Tibial artery (tissue), 4 donors: Measurements from ENCODE around the gene BRME1.
"Not testable (repeated sequence)": the region's sequence is repeated elsewhere in the genome, so short reads cannot be mapped to it uniquely, and the experiment has no call there.

Experiments used
- DNase-seq, 2 donors: peaks; one replicate each; pipeline ENCODE4 v3.0.0-alpha.2; 2019
- H3K27ac ChIP-seq, 2 donors: fragments of 200-600 bp; sonication (generic) in 1 of 2; 1 replicate in 1 of 2; 2 replicates in 1 of 2; pipeline ENCODE4 v1.5.1; 2018 to 2019; ENCODE audit warnings: mild to moderate bottlenecking in 1 of 2
- H3K27me3 ChIP-seq, 2 donors: fragments of 200-600 bp; sonication (generic) in 1 of 2; one replicate each; pipeline versions ENCODE4 v1.5.1 to v1.6.0; 2016 to 2019
- H3K36me3 ChIP-seq, 3 donors: fragments of 200-600 bp; sonication (generic) in 2 of 3; one replicate each; pipeline ENCODE4 v1.5.1; 2016 to 2019; ENCODE audit warnings: mild to moderate bottlenecking in 2 of 3
- H3K4me1 ChIP-seq, 4 donors: fragments of 200-600 bp; sonication (generic) in 2 of 4; 1 replicate in 3 of 4; 2 replicates in 1 of 4; pipeline ENCODE4 v1.5.1; 2016 to 2019
- H3K4me3 ChIP-seq, 2 donors: fragments of 200-600 bp; sonication (generic) in 1 of 2; 1 replicate in 1 of 2; 2 replicates in 1 of 2; pipeline ENCODE4 v1.5.1; 2018 to 2019; ENCODE audit warnings: mild to moderate bottlenecking in 2 of 2
- H3K9me3 ChIP-seq, 3 donors: fragments of 200-600 bp; sonication (generic) in 1 of 3; one replicate each; pipeline ENCODE4 v1.5.1; 2016 to 2019
- intact Hi-C: fragments of 100-400 bp; cut with DNase I; formaldehyde crosslinking; loops from one replicate; pipeline ENCODE4 v1.15.0; 2023; ENCODE audit warnings: low total_unique reads
- TF ChIP-seq, protein P1 (sequence below), 2 experiments: fragments of 200-600 bp in 1 of 2; fragments of 450-650 bp in 1 of 2; IDR thresholded peaks; one replicate each; pipeline ENCODE4 v1.5.1; 2017 to 2019; ENCODE audit warnings: antibody characterized with exemption in 2 of 2, mild to moderate bottlenecking in 1 of 2, moderate library complexity in 1 of 2

Gene BRME1

DNA sequence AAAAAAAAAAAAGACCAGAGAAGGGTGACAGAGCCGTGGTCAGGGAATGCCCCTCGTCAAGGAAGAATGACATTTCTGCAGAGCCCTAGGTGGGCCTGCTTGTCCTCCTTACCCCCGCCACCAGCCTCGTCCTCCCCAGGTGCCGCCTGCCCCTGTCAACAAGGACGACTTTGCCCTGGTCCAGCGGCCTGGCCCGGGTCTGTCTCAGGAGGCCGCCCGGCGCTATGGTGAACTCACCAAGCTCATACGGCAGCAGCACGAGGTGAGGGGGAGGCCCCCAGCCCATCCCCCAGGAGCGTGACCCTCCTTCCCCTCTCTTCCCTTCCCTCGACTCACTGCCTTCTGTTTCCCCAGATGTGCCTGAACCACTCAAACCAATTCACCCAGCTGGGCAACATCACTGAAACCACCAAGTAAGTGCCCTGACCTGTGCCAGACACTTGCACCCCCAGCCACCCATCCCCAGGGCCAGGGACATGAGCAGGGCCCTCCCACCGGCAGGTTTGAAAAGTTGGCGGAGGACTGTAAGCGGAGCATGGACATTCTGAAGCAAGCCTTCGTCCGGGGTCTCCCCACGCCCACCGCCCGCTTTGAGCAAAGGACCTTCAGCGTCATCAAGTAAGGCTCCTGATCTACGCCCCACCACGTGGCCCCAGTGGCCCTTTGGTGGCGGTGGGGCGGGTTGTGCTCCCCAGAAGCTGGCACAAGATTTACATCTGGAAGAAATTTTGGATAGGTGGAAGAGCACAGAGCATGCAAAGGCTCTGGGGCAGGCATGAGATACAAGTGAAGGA is 17.5 kb upstream of the BRME1 start:
- no peak overlapping the region for H3K4me3 ChIP-seq
- H3K27me3 ChIP-seq = no peaks in the 10 kb centered on the region
- no peaks in the 10 kb centered on the region for H3K4me1 ChIP-seq
- TF ChIP-seq, protein P1, sequence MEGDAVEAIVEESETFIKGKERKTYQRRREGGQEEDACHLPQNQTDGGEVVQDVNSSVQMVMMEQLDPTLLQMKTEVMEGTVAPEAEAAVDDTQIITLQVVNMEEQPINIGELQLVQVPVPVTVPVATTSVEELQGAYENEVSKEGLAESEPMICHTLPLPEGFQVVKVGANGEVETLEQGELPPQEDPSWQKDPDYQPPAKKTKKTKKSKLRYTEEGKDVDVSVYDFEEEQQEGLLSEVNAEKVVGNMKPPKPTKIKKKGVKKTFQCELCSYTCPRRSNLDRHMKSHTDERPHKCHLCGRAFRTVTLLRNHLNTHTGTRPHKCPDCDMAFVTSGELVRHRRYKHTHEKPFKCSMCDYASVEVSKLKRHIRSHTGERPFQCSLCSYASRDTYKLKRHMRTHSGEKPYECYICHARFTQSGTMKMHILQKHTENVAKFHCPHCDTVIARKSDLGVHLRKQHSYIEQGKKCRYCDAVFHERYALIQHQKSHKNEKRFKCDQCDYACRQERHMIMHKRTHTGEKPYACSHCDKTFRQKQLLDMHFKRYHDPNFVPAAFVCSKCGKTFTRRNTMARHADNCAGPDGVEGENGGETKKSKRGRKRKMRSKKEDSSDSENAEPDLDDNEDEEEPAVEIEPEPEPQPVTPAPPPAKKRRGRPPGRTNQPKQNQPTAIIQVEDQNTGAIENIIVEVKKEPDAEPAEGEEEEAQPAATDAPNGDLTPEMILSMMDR (IDR thresholded peaks at IDR 0.05) = no peak
- H3K36me3 ChIP-seq = peaks cover 79 to 97% (median 91%) of the 10 kb centered on the region in 3 donors
- no peak overlapping the region for H3K27ac ChIP-seq
- H3K9me3 ChIP-seq = no peaks in the 10 kb centered on the region
- intact Hi-C loops = no loop called here
- DNase-seq = no peak

DNA sequence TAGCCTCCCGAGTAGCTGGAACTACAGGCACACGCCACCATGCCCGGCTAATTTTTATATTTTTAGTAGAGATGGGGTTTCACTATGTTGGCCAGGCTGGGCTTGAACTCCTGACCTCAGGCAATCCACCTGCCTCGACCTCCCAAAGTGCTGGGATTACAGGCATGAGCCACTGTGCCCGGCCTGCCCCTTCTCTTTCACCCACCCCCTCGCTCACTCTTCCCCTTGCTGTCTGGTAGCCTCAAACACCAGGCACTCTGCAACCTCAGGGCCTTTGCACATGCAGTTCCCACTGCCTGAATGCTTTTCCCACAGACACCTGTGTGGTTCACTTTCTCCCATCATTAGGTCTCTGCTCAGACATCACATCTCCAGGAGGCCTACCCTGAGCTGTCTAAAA is 16.2 kb upstream of the BRME1 start:
- intact Hi-C loops, H3K4me3 ChIP-seq, H3K9me3 ChIP-seq, H3K27me3 ChIP-seq, DNase-seq, H3K4me1 ChIP-seq, H3K27ac ChIP-seq: not testable (repeated sequence)
- H3K36me3 ChIP-seq = peaks cover 78 to 97% (median 88%) of the 10 kb centered on the region in 3 donors

DNA sequence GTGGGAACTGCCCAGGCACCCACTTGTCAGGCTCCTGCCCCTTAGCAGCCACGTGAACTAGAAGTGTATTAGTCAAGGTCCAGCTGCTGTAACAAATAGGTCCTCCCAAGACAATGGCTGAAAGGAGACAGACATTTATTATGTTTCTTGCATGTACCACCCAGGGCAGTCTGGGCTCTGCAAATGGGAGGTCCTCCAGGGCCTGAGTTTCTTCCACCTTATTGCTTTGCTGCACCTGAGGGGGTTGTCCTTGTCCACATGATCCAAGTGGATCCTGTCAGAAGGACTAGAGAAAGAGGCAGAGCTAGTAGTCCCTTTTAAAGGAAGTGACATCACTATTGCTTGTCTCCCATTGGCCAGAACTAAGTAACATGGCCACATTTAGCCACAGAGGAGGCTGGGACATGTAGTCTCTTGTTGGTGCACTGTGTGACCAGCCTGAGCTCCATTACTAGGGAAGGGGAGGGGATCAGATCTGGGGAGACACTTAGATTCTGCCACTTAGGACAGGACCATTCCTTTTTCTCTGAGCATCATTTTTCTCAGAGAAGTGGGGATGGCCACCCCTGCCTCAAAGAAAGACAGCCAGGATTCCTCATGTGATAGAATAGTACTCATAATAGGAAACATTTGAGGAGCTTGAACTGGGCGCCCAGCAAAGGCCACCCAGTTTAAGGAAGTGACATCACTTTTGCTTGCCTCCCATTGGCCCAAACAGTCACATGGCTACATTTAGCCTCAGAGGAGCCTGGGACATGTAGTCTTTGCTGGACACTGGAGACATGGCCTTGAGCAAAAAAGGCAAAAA is 15.2 kb upstream of the BRME1 start:
- Histone ChIP-seq H3K36me3 (peaks cover 68 to 97% (median 81%) of the 10 kb centered on the region in 3 donors), H3K4me1 (no peaks in the 10 kb centered on the region), H3K27me3 (no peaks in the 10 kb centered on the region), H3K9me3 (no peaks in the 10 kb centered on the region), H3K4me3 (no peak overlapping the region), H3K27ac (no peak overlapping the region)
- DNase-seq = no peak
- TF ChIP-seq, protein P1 (IDR thresholded peaks at IDR 0.05) = no peak
- intact Hi-C loops = no loop called here

DNA sequence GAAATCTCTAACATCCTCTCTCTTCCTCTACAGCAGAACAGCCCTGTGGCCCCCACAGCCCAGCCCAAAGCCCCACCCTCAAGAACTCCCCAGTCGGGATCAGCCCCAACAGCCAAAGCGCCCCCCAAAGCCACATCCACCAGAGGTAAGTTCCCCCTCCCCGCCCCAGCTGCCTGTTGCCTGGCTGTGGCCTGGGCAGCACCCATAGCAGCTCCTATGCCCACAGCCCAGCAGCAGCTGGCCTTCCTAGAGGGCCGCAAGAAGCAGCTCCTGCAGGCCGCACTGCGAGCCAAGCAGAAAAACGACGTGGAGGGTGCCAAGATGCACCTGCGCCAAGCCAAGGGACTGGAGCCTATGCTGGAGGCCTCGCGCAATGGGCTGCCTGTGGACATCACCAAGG is 14.6 kb upstream of the BRME1 start:
- peaks cover 72 to 100% (median 84%) of the 10 kb centered on the region in 3 donors for H3K36me3 ChIP-seq
- no peaks in the 10 kb centered on the region for H3K27me3 ChIP-seq
- DNase-seq = no peak
- TF ChIP-seq, protein P1 (IDR thresholded peaks at IDR 0.05) = no peak
- intact Hi-C loops = no loop called here
- H3K4me3 ChIP-seq = no peak overlapping the region
- no peak overlapping the region for H3K27ac ChIP-seq
- H3K9me3 ChIP-seq = no peaks in the 10 kb centered on the region
- no peaks in the 10 kb centered on the region for H3K4me1 ChIP-seq

DNA sequence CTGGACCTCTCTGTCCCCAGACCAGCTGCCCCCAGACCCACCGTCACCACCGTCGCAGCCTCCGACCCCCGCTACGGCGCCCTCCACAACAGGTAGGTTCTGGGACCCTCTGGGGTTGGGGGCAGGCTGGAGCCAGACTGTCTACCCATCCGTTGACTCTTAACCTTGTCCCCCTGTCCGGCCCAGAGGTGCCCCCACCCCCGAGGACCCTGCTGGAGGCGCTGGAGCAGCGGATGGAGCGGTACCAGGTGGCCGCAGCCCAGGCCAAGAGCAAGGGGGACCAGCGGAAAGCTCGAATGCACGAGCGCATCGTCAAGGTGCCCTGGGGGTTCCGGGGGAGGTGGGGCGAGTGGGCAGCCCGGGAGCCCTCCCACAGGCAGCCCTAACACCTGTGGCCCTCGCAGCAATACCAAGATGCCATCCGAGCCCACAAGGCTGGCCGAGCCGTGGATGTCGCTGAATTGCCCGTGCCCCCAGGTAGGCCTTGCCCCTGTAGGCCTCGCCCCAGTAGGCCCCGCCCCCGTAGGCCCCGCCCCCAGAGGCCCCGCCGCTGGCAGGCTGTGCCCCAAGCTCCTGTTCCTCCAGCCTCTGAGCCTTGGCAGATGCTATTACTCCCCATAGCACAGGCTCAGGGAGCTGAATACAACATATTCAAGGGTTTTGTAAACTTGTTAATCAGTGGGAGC is 13.0 kb upstream of the BRME1 start:
- Histone ChIP-seq H3K4me1 (no peaks in the 10 kb centered on the region), H3K9me3 (no peaks in the 10 kb centered on the region), H3K27me3 (no peaks in the 10 kb centered on the region), H3K4me3 (no peak overlapping the region), H3K36me3 (peaks cover 70 to 100% (median 85%) of the 10 kb centered on the region in 3 donors), H3K27ac (no peak overlapping the region)
- intact Hi-C loops = no loop called here
- no peak for DNase-seq
- TF ChIP-seq, protein P1 (IDR thresholded peaks at IDR 0.05) = no peak
